GM13976 (cell line): ENCODE data around the gene KRT85.

Experiments
- DNase-seq: peaks from one replicate; pipeline ENCODE4 v3.0.0; 2012; ENCODE audit warnings: low spot score
- in situ Hi-C: fragments of 300-500 bp; cut with MboI; formaldehyde crosslinking; loops from one replicate; pipeline ENCODE4 v1.12.0; 2022; ENCODE audit warnings: low sequenced_read_pairs, mixed read lengths, inconsistent platforms; ENCODE audit not compliant: unreplicated experiment
- TF ChIP-seq, protein P1 (sequence below): IDR thresholded peaks from 2 replicates; pipeline ENCODE4 v1.5.1; 2012; ENCODE audit warnings: borderline replicate concordance, mild to moderate bottlenecking; ENCODE audit not compliant: insufficient read depth; ENCODE audit errors: extremely low read depth, missing control alignments, control extremely low read depth

KRT85 gene

DNA sequence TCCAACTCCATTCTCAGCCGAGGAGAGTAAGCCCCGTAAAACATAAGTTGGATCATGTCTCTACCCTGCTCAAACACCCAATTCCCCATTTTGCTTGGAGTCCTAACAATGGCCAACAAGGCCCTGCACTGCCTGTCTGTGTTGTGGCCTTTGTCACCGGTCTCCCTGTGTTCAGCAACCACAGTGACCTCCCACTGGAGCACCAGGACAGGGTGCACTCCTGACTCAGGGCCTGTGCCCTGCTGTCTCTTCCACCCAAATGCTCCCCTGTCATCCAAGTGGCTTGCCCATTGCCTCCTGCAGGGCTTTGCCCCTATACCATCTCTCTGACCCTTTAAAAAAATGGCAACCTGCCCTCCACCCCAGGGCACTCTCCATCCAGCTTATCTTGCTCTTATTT is 4.4 kb upstream of the KRT85 start:
- in situ Hi-C loops, result no loop called here
- TF ChIP-seq, protein P1, sequence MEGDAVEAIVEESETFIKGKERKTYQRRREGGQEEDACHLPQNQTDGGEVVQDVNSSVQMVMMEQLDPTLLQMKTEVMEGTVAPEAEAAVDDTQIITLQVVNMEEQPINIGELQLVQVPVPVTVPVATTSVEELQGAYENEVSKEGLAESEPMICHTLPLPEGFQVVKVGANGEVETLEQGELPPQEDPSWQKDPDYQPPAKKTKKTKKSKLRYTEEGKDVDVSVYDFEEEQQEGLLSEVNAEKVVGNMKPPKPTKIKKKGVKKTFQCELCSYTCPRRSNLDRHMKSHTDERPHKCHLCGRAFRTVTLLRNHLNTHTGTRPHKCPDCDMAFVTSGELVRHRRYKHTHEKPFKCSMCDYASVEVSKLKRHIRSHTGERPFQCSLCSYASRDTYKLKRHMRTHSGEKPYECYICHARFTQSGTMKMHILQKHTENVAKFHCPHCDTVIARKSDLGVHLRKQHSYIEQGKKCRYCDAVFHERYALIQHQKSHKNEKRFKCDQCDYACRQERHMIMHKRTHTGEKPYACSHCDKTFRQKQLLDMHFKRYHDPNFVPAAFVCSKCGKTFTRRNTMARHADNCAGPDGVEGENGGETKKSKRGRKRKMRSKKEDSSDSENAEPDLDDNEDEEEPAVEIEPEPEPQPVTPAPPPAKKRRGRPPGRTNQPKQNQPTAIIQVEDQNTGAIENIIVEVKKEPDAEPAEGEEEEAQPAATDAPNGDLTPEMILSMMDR, result no peak

DNA sequence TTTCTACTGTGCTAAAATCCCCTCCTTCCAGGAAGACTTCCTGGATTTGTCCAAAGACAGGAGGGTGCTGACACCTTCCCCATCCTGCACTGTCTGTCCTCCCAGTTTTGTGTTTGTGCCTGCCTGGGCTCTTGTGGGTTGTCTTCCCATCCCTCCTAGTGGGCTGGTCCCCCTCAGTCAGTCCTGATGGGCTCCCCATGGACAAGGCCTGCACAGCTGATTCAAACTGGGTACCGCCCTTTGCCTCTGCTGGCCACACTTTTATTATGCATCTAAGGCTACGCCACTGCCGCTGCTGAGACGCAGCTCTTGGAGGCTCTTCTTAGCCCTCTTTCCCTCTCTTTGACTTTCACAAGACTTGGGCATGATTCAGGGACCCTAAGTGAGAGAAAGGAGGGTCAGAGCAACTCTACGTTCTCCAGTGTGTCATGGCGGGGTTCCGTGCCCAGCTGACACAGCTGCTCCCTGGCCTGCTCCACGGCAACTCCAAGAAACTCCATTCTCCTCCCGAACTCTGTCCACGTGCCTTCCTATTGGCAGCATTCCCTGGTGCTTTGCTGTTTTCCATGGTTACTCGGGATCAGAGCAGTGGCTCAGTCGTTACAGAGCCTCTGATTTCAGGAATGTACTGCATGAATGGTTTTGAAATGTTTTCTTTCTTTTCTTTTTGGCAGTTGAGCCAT is 3.8 kb upstream of the KRT85 start:
- TF ChIP-seq, protein P1, result no peak
- in situ Hi-C loops, result no loop called here
- DNase-seq, result no peak

More for the DNA sequence above, 4.4 kb upstream of the KRT85 start:
- DNase-seq, result no peak

DNA sequence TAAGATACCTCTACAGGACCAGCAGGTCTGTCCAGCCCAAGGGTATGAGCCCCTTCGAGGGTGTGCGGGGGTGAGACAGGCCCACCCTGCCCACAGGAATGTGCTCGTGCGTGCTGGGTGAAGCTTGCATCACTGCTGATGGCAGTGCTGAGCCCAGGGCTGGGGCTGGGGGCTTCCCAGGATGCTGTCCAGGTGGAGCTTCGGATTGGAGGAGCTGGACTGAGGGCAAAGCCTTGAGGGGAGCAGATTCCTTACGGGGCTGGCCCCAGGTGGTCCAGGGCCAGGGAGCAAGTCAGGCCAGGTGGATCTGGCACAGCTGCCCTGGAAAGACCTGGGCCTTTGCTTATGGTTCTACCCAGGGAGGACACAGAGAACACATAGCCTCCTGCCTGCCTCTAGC is 2.5 kb upstream of the KRT85 start:
- TF ChIP-seq, protein P1, result no peak
- in situ Hi-C loops, result no loop called here
- DNase-seq, result no peak

DNA sequence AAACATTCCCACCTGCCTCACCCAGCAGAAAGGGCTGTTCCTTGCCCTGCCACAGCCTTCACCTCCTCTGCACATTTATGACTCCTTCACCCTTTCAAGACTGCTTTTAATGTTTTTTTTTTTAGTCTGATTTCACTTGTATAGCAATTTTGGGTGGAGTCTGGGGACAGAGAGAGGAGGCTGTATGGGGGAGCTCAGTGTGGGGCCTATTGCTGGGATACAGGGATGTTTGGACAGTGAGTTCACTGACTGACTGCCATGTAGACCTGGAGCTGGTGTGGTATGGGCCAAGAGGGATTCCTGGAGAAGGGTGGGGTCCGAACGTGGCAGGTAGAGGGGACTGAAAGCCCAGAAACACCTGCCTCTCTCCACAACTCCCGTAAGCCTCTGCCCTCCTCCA is 1.9 kb upstream of the KRT85 start:
- no peak for DNase-seq
- TF ChIP-seq, protein P1, result no peak
- in situ Hi-C loops, result no loop called here

DNA sequence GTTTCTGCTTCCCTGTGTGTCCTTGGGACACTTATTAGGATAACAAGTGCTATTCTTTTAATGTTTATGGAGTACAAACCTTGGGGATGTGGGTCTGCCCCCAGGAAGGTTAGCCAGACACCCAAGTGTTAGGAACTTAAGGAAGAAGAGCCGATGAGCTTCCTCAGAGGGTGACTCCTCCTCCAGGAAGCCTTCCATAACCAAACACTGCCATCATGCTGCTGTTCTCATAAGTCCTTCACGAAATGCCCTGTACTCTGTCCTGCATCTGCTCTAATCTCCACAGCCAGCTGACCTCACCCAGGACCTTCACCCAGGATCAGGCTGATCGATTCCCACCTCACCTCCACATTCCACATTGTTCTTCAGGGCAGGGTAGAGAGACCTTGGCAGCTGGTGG is 1.2 kb upstream of the KRT85 start:
- TF ChIP-seq, protein P1, result no peak

DNA sequence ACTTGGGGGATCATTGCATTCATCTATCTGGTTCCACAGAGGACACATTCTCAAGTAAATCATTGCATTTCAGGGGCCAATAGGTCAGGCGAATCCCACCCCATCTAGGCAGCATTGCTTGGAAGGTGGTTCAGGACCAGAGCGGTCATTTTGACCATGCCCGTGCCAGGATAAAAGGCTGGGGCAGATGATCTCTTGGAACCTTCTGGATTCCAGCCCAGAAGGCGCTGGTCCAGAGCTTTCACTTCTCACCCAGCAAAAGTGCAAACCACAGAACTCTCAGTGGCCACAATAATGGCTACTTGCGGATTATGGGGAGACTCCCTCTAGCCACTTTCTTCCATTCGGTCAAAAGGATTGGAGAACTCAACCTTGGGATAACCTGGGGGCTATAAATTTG is 595 bp upstream of the KRT85 start:
- in situ Hi-C loops, result no loop called here

More for the DNA sequence above, 1.2 kb upstream of the KRT85 start:
- in situ Hi-C loops, result no loop called here
- no peak for DNase-seq

More for the DNA sequence above, 595 bp upstream of the KRT85 start:
- TF ChIP-seq, protein P1, result no peak
- no peak for DNase-seq
